HL-60 (cell line): ENCODE data around the gene LPCAT2.

Experiments
- DNase-seq, 2 experiments: peaks; one replicate each; pipeline ENCODE4 v3.0.0-alpha.2; 2010 to 2020; ENCODE audit warnings: low read depth in 1 of 2, low spot score in 1 of 2
- H3K27ac ChIP-seq: fragments of 250-450 bp; sonication (Bioruptor Pico); replicated peaks from 2 replicates; pipeline ENCODE4 v1.5.1; 2020; ENCODE audit warnings: mild to moderate bottlenecking, moderate library complexity
- H3K27me3 ChIP-seq: fragments of 250-450 bp; sonication (Bioruptor Pico); 2 replicates; pipeline ENCODE4 v1.5.1; 2021; ENCODE audit warnings: mild to moderate bottlenecking, moderate library complexity; ENCODE audit not compliant: insufficient read depth, poor library complexity, severe bottlenecking
- H3K4me3 ChIP-seq: replicated peaks from 2 replicates; pipeline ENCODE4 v1.5.1; 2011; ENCODE audit warnings: mild to moderate bottlenecking, control low read depth, low read length; ENCODE audit not compliant: insufficient read depth
- CTCF ChIP-seq: IDR thresholded peaks from one replicate; pipeline ENCODE4 v1.5.1; 2011; ENCODE audit warnings: low read length, control low read depth, inconsistent platforms; ENCODE audit not compliant: insufficient read depth
- GABPA ChIP-seq: IDR thresholded peaks from 2 replicates; pipeline ENCODE4 v1.6.1; 2012; ENCODE audit warnings: low read depth
- POLR2AphosphoS5 ChIP-seq: IDR thresholded peaks from 2 replicates; pipeline ENCODE4 v1.6.1; 2012; ENCODE audit warnings: low read depth
- REST ChIP-seq: IDR thresholded peaks from 2 replicates; pipeline ENCODE4 v1.6.1; 2012; ENCODE audit warnings: low read depth; ENCODE audit not compliant: insufficient replicate concordance
- SPI1 ChIP-seq: IDR thresholded peaks from 2 replicates; pipeline ENCODE4 v1.6.1; 2012; ENCODE audit warnings: low read depth, mild to moderate bottlenecking, borderline replicate concordance

Gene LPCAT2

GRCh38 chr16:55499281-55499680 is 9.6 kb upstream of the LPCAT2 start:
- H3K27ac ChIP-seq = peak overlapping the region; percentile 78
- DNase-seq = no peak
- no peaks in the 10 kb centered on the region for H3K27me3 ChIP-seq
- TF ChIP-seq REST (no peak), CTCF (no peak), SPI1 (no peak), GABPA (no peak), POLR2AphosphoS5 (no peak)
- no peak overlapping the region for H3K4me3 ChIP-seq

GRCh38 chr16:55499951-55500529 is 8.8 kb upstream of the LPCAT2 start:
- peak overlapping the region; percentile 78 for H3K27ac ChIP-seq
- H3K27me3 ChIP-seq = no peaks in the 10 kb centered on the region
- peak in 1 of 2 experiments; percentile 74 for DNase-seq
- no peak overlapping the region for H3K4me3 ChIP-seq
- no peak for TF ChIP-seq REST
- TF ChIP-seq SPI1 = no peak
- TF ChIP-seq GABPA = no peak
- no peak for TF ChIP-seq POLR2AphosphoS5
- TF ChIP-seq CTCF = no peak

GRCh38 chr16:55500530-55501011 is 8.3 kb upstream of the LPCAT2 start:
- no peaks in the 10 kb centered on the region for H3K27me3 ChIP-seq
- peak overlapping the region; percentile 78 for H3K27ac ChIP-seq
- no peak overlapping the region for H3K4me3 ChIP-seq
- TF ChIP-seq CTCF (no peak), POLR2AphosphoS5 (peak; percentile 55; the same call in 1 of the 2 replicates), REST (no peak), SPI1 (peak; percentile 80; the same call in 1 of the 2 replicates), GABPA (no peak)
- DNase-seq = peak in 1 of 2 experiments; percentile 85
